Activated T-cell treated with anti-CD3 and anti-CD28 coated beads, Interleukin-2, amount 50 U/mL, for 4 hours (primary cell): ENCODE results near the gene DNM3. TPM values are rescaled to one million over a fixed set of nuclear protein-coding genes. Genes with fewer than 3 reads are reported as not detected.

Experiments used
- ATAC-seq, 2 donors: fragments of 200-7000 bp; cut with Tn5 transposase; one replicate each; pipeline ENCODE4 v1.10.0; 2021
- DNase-seq: peaks from one replicate; pipeline ENCODE4 v3.0.0-alpha.2; 2020
- H3K27me3 Mint-ChIP-seq: one replicate; pipeline ENCODE4 v1.8.0; 2021; ENCODE audit warnings: low read depth, mixed read lengths
- H3K36me3 Mint-ChIP-seq: one replicate; pipeline ENCODE4 v1.8.0; 2022; ENCODE audit warnings: mixed read lengths; ENCODE audit not compliant: insufficient read depth
- H3K4me1 Mint-ChIP-seq: one replicate; pipeline ENCODE4 v1.8.0; 2021; ENCODE audit warnings: low read depth, mixed read lengths
- H3K4me3 Mint-ChIP-seq: one replicate; pipeline ENCODE4 v1.8.0; 2021; ENCODE audit warnings: mild to moderate bottlenecking, moderate library complexity, mixed read lengths
- H3K9me3 Mint-ChIP-seq: one replicate; pipeline ENCODE4 v1.8.0; 2021; ENCODE audit warnings: mixed read lengths
- total RNA-seq, 3 donors: library from RNA; stranded (reverse); gene quantifications; one replicate each; pipeline ENCODE4 v1.2.1, GENCODE V29; 2021

Gene DNM3
- total RNA-seq, 3 donors from 2014 or later, result 0.35 to 0.58 (median 0.38) TPM

GRCh38 chr1:171869097-171869496 is 27.8 kb downstream of the DNM3 start:
- no peak for DNase-seq
- Mint-ChIP-seq H3K4me1 (no peaks in the 10 kb centered on the region), H3K9me3 (no peaks in the 10 kb centered on the region), H3K36me3 (no peaks in the 10 kb centered on the region), H3K4me3 (no peak overlapping the region), H3K27me3 (peaks cover 3% of the 10 kb centered on the region)
- no peak for ATAC-seq

GRCh38 chr1:171871848-171872247 is 30.6 kb downstream of the DNM3 start:
- Mint-ChIP-seq H3K36me3 (no peaks in the 10 kb centered on the region), H3K4me1 (no peaks in the 10 kb centered on the region), H3K4me3 (no peak overlapping the region), H3K27me3 (peaks cover 5% of the 10 kb centered on the region), H3K9me3 (no peaks in the 10 kb centered on the region)
- DNase-seq (no peak), ATAC-seq (no peak)

GRCh38 chr1:171872430-171872829 is 31.1 kb downstream of the DNM3 start:
- ATAC-seq, result no peak
- Mint-ChIP-seq H3K27me3 (peaks cover 5% of the 10 kb centered on the region), H3K4me3 (no peak overlapping the region), H3K4me1 (no peaks in the 10 kb centered on the region), H3K36me3 (no peaks in the 10 kb centered on the region), H3K9me3 (no peaks in the 10 kb centered on the region)
- no peak for DNase-seq

DNA sequence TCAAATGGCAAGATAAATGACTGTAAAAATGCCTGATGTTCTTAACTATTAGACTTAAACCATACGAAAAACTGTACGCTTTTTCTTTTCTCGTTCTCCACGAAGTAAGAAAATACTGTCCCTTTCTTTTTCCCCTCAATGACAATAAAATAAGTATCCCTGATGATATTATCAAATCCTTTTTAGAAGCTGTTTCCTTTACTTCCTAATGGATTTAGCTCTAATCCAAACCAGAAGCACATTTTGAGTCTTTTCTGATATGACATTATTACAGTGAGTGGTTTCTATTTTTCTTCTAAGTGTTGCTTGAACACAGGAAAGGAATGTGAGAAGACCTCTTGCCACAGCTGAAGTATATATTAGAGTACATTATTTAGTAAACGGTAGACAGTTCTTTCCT is 32.4 kb downstream of the DNM3 start:
- DNase-seq (no peak), ATAC-seq (no peak)
- no peaks in the 10 kb centered on the region for H3K4me1 Mint-ChIP-seq
- H3K4me3 Mint-ChIP-seq, result no peak overlapping the region
- no peaks in the 10 kb centered on the region for H3K9me3 Mint-ChIP-seq
- no peaks in the 10 kb centered on the region for H3K36me3 Mint-ChIP-seq
- H3K27me3 Mint-ChIP-seq, result peaks cover 5% of the 10 kb centered on the region

DNA sequence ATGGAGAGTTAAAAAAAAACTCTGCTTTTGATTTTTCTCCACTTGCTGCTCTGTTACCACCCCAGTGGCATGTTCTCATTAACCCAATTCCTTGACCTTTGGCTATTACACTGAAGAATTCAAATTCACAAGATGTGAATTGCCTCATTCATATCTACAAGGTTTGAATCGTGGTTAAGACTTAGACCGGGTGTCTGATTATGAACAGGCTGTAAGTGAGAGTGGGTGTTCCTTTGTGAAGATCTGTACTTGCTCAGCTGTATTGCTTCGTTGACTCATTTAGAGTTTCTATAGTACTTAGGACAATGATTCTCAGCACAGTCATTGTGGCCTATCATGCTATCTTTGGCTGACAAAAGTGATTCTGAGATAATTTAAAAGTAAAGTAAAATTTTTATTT is 36.4 kb downstream of the DNM3 start:
- H3K27me3 Mint-ChIP-seq, result peaks cover 2% of the 10 kb centered on the region
- no peaks in the 10 kb centered on the region for H3K36me3 Mint-ChIP-seq
- no peaks in the 10 kb centered on the region for H3K4me1 Mint-ChIP-seq
- H3K9me3 Mint-ChIP-seq, result no peaks in the 10 kb centered on the region
- peak; percentile 87 to 95 for ATAC-seq
- DNase-seq, result no peak
- no peak overlapping the region for H3K4me3 Mint-ChIP-seq

DNA sequence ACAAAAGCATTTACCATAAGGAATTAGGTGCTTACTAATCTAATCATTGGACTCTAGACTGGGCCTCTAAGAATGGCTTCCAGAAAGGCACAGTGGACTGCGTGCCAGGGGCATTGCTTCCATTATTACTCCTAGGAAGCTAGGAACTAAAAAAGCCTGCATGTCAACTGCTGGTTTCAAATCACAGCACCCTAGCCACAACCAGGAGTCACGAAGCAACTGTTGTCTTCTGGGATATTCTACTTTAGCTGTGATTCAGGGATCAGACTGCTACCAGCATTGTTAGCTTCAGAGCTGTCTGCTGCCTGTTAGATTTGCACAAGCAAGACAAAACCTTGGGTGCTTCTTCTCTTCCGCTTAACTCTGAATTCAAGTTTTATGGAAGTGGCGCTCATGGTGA is 38.3 kb downstream of the DNM3 start:
- no peaks in the 10 kb centered on the region for H3K9me3 Mint-ChIP-seq
- peaks cover 4% of the 10 kb centered on the region for H3K4me1 Mint-ChIP-seq
- DNase-seq (no peak), ATAC-seq (no peak)
- H3K4me3 Mint-ChIP-seq, result no peak overlapping the region
- peaks cover 2% of the 10 kb centered on the region for H3K27me3 Mint-ChIP-seq
- H3K36me3 Mint-ChIP-seq, result no peaks in the 10 kb centered on the region

- DNase-seq (no peak), ATAC-seq (no peak)
- Mint-ChIP-seq H3K4me1 (peaks cover 4% of the 10 kb centered on the region), H3K9me3 (no peaks in the 10 kb centered on the region), H3K36me3 (no peaks in the 10 kb centered on the region), H3K27me3 (peaks cover under 1% of the 10 kb centered on the region), H3K4me3 (no peak overlapping the region)
Measured at GRCh38 chr1:171881442-171881841, 40.1 kb downstream of the DNM3 start.

GRCh38 chr1:171883849-171884248 is 42.6 kb downstream of the DNM3 start:
- Mint-ChIP-seq H3K4me3 (no peak overlapping the region), H3K36me3 (no peaks in the 10 kb centered on the region), H3K9me3 (no peaks in the 10 kb centered on the region), H3K27me3 (no peaks in the 10 kb centered on the region), H3K4me1 (peaks cover 4% of the 10 kb centered on the region)
- ATAC-seq (peak; percentile 74 to 79), DNase-seq (no peak)

DNA sequence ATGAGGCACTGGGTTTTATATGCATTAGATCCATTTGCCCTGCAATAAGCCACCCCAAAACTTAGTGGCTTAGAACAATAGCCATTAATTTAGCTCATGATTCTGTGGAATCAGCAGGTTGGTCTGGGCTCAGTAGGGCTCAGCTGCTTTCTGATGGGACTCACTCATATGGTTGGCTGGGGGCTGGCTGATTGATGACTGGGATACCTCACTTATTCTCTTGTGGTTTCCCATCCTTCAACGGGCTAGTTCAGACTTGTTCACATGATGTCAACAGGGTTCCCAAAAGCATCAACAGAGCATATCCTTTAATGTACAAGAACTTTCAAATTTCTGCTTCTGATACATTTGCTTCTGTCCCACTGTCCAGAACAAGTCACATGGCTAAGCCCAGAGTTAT is 43.2 kb downstream of the DNM3 start:
- H3K27me3 Mint-ChIP-seq, result no peaks in the 10 kb centered on the region
- peaks cover 4% of the 10 kb centered on the region for H3K4me1 Mint-ChIP-seq
- peak in 1 of 2 donors; percentile 21 for ATAC-seq
- no peaks in the 10 kb centered on the region for H3K9me3 Mint-ChIP-seq
- DNase-seq, result no peak
- H3K36me3 Mint-ChIP-seq, result no peaks in the 10 kb centered on the region
- H3K4me3 Mint-ChIP-seq, result no peak overlapping the region

DNA sequence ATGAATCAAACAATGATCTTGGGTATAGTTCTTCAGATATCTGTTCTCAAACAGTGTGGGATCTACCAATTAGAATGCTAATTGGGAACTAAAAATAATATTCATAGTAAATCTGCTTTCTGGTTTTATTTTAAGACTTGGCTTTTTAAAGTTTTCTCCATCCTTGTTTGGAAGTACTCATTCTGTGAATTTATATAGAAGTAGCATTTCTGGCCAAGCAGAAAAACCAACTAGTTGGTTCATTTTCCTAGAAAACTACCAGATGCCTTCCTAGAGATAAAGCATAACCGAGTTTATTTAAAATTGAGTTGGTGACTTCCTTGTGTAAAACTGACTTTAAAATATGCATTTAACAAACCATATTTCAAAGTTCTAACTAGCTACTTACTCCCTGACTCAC is 48.8 kb downstream of the DNM3 start:
- Mint-ChIP-seq H3K9me3 (no peaks in the 10 kb centered on the region), H3K27me3 (peaks cover 2% of the 10 kb centered on the region), H3K4me3 (no peak overlapping the region), H3K36me3 (no peaks in the 10 kb centered on the region), H3K4me1 (no peaks in the 10 kb centered on the region)
- DNase-seq, result no peak
- no peak for ATAC-seq

GRCh38 chr1:171896936-171897703 is 55.8 kb downstream of the DNM3 start:
- Mint-ChIP-seq H3K9me3 (no peaks in the 10 kb centered on the region), H3K4me3 (no peak overlapping the region), H3K27me3 (peaks cover 5% of the 10 kb centered on the region), H3K36me3 (no peaks in the 10 kb centered on the region), H3K4me1 (no peaks in the 10 kb centered on the region)
- ATAC-seq, result no peak
- no peak for DNase-seq

DNA sequence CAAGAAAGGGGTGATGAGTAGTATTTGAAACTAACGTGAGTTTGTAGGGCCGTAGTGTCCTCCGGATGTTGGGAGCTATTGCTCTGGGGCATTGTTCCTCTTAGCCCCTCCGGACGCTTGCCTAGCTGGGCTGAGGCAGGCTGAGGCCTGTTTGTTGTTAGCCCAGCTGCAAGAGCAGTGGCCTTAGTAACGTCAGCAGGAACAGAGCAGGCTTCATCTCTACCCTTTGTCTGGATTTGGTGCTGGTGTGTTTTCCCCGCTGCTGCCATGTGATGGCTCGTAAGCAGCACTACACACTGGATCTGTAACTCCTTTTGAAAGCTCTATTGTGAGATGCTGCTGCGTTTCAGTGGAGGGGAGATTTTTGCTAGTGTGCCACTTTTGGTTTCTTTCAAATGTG is 57.6 kb downstream of the DNM3 start:
- DNase-seq, result no peak
- Mint-ChIP-seq H3K4me3 (no peak overlapping the region), H3K9me3 (no peaks in the 10 kb centered on the region), H3K4me1 (peaks cover 5% of the 10 kb centered on the region), H3K36me3 (no peaks in the 10 kb centered on the region), H3K27me3 (peaks cover 5% of the 10 kb centered on the region)
- no peak for ATAC-seq

- no peaks in the 10 kb centered on the region for H3K9me3 Mint-ChIP-seq
- no peaks in the 10 kb centered on the region for H3K36me3 Mint-ChIP-seq
- no peak for DNase-seq
- ATAC-seq, result no peak
- peaks cover 5% of the 10 kb centered on the region for H3K4me1 Mint-ChIP-seq
- H3K27me3 Mint-ChIP-seq, result peaks cover 3% of the 10 kb centered on the region
- H3K4me3 Mint-ChIP-seq, result no peak overlapping the region
Measured at GRCh38 chr1:171899838-171900237, 58.5 kb downstream of the DNM3 start.

GRCh38 chr1:171901245-171901644 is 59.9 kb downstream of the DNM3 start:
- ATAC-seq, result no peak
- Mint-ChIP-seq H3K27me3 (peaks cover 3% of the 10 kb centered on the region), H3K4me1 (peaks cover 5% of the 10 kb centered on the region), H3K36me3 (no peaks in the 10 kb centered on the region), H3K4me3 (no peak overlapping the region), H3K9me3 (no peaks in the 10 kb centered on the region)
- no peak for DNase-seq

GRCh38 chr1:171902527-171902926 is 61.2 kb downstream of the DNM3 start:
- Mint-ChIP-seq H3K36me3 (no peaks in the 10 kb centered on the region), H3K4me1 (peaks cover 5% of the 10 kb centered on the region), H3K4me3 (no peak overlapping the region), H3K27me3 (peaks cover 3% of the 10 kb centered on the region), H3K9me3 (no peaks in the 10 kb centered on the region)
- ATAC-seq (no peak), DNase-seq (no peak)
